Measurements from ENCODE around the gene FITM2.

The FITM2 gene

DNA sequence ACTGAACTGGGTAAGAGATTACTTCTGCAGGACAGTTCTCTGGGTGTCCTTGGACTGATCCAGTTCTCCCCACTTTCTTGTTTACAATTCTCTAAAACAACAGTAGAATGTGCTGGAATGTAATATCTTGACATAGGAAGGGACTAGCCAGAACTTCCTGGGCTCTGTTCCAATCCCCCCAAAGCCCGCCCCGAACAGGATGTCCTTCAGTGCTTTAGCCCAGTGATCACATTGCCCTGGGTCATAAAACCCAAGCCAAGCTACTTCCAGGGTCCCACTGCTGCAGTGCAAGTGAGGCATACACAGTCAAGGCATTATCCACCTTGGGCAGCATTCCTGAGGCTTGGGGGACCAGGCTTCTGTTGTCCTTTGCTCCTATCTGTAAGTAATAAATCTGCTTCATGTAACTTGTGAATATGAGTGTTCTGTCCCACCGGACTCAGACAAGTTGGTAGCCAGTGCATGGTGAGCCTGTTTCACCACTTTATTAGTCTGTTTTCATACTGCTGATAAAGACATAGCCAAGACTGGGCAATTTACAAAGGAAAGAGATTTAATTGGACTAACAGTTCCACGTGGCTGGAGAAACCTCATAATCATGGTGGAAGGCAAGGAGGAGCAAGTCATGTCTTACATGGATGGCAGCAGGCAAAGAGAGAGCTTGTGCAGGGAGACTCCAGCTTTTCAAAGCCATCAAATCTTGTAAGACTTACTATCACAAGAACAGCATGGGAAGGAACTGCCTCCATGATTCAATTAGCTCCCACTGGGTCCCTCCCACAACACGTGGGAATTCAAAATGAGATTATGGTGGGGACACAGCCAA, 23.5 kb downstream of the FITM2 start:
- no peak overlapping the region for H3K4me3 ChIP-seq (replicated peaks; ENCODE audit: low read depth, low read length)
- TF ChIP-seq, protein P1, sequence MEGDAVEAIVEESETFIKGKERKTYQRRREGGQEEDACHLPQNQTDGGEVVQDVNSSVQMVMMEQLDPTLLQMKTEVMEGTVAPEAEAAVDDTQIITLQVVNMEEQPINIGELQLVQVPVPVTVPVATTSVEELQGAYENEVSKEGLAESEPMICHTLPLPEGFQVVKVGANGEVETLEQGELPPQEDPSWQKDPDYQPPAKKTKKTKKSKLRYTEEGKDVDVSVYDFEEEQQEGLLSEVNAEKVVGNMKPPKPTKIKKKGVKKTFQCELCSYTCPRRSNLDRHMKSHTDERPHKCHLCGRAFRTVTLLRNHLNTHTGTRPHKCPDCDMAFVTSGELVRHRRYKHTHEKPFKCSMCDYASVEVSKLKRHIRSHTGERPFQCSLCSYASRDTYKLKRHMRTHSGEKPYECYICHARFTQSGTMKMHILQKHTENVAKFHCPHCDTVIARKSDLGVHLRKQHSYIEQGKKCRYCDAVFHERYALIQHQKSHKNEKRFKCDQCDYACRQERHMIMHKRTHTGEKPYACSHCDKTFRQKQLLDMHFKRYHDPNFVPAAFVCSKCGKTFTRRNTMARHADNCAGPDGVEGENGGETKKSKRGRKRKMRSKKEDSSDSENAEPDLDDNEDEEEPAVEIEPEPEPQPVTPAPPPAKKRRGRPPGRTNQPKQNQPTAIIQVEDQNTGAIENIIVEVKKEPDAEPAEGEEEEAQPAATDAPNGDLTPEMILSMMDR (IDR thresholded peaks at IDR 0.05; ENCODE audit: low read depth, low read length, missing control alignments): no peak
- no peak for DNase-seq (ENCODE audit: extremely low read depth, low read depth)

DNA sequence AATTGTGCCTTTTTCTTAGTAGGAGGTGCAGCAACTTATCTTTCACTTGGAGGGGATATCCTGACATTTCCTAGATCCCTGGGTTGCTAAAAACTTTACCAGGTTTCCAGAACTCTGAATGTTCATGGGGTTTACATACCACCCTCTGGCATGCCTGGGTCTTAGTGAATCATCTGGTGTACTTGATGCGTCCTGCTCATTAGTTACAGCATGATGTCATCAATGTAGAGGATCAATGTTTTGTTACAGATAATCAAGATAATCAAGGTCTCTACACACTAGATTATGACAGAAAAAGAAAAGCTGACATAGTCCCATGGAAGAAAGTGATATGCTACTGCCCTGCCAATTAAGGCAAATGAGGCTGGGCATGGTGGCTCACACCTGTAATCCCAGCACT, 27.0 kb downstream of the FITM2 start:
- H3K4me3 ChIP-seq (replicated peaks; ENCODE audit: low read depth, low read length): no peak overlapping the region
- TF ChIP-seq, protein P1 (IDR thresholded peaks at IDR 0.05; ENCODE audit: low read depth, low read length, missing control alignments): no peak
- DNase-seq (ENCODE audit: extremely low read depth, low read depth): no peak

DNA sequence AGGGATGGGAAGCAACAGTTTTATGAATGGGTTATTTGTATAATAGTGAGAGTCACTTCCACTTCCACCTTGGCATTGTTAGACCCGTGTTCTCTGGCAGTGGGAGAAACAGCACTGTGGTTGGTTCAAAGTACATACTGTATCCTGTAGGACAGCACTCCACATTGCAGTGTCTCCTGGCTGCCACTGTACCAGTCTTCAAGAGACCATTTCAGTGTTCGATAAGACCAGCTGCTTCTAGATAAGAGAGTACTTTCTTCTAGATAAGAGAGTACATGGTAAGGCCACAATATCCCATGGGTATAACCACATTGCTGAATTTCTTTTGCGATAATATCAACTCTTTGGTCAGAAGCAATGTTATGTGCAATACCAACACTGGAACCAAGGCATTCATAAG, 28.8 kb downstream of the FITM2 start:
- no peak overlapping the region for H3K4me3 ChIP-seq (replicated peaks; ENCODE audit: low read depth, low read length)
- TF ChIP-seq, protein P1 (IDR thresholded peaks at IDR 0.05; ENCODE audit: low read depth, low read length, missing control alignments): no peak
- DNase-seq (ENCODE audit: extremely low read depth, low read depth): no peak

DNA sequence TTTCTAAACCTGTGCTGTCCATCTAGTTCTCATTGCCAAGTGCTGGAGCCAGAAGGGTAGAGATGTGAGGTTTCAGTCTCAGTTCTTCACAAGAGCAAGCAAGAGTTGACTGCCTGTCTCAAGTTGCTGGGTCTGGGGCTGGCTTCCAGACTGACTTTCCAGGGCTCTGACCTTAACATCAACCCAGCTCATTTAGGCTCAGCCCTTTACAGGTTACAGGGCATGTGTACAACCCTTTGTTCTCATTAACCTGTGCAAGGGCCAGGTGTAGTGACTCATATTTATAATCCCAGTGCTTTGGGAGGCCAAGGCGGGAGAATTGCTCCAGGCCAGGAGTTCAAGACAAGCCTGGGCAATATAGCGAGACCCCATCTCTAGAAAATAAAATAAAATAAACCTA, 30.6 kb downstream of the FITM2 start:
- TF ChIP-seq, protein P1 (IDR thresholded peaks at IDR 0.05; ENCODE audit: low read depth, low read length, missing control alignments): no peak

DNA sequence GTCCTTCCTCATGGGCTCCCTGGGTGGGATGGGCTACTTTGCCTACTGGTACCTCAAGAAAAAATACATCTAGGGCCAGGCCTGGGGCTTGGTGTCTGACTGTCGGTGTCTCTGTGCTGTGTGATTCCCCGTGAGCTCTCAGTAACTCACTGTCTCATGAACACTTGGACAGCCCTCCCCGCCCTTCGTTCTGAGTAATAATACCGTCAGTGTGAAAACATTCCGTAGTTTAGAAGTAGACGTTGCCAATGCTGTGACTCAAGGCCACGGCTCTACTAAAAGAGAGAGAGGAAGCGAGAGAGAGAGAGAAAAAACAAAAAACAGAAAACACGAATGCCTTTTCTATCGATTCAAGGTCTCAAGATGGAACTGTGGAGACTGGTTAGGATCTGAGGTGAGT, 31.8 kb downstream of the FITM2 start:
- TF ChIP-seq, protein P1 (IDR thresholded peaks at IDR 0.05; ENCODE audit: low read depth, low read length, missing control alignments): no peak
- no peak for DNase-seq (ENCODE audit: extremely low read depth, low read depth)
- no peak overlapping the region for H3K4me3 ChIP-seq (replicated peaks; ENCODE audit: low read depth, low read length)

More for the DNA sequence above, 30.6 kb downstream of the FITM2 start:
- H3K4me3 ChIP-seq (replicated peaks; ENCODE audit: low read depth, low read length): no peak overlapping the region
- DNase-seq (ENCODE audit: extremely low read depth, low read depth): no peak

GRCh38 chr20:44274303-44275017, 36.5 kb downstream of the FITM2 start:
- no peak for DNase-seq (ENCODE audit: extremely low read depth, low read depth)
- TF ChIP-seq, protein P1 (IDR thresholded peaks at IDR 0.05; ENCODE audit: low read depth, low read length, missing control alignments): no peak
- no peak overlapping the region for H3K4me3 ChIP-seq (replicated peaks; ENCODE audit: low read depth, low read length)
